ENCODE data around the gene EPHB2. TPM values are rescaled to one million over a fixed set of nuclear protein-coding genes. Genes with fewer than 3 reads are reported as not detected.
A peak's percentile ranks its signal among the peaks of the same experiment; 100 is the strongest.

The EPHB2 gene
- total and polyA plus RNA-seq, 2 of the 8 experiments (the other 6 are each of a cell fraction or from before 2014, with no cell fraction given), result 15.8 to 17.2 TPM

DNA sequence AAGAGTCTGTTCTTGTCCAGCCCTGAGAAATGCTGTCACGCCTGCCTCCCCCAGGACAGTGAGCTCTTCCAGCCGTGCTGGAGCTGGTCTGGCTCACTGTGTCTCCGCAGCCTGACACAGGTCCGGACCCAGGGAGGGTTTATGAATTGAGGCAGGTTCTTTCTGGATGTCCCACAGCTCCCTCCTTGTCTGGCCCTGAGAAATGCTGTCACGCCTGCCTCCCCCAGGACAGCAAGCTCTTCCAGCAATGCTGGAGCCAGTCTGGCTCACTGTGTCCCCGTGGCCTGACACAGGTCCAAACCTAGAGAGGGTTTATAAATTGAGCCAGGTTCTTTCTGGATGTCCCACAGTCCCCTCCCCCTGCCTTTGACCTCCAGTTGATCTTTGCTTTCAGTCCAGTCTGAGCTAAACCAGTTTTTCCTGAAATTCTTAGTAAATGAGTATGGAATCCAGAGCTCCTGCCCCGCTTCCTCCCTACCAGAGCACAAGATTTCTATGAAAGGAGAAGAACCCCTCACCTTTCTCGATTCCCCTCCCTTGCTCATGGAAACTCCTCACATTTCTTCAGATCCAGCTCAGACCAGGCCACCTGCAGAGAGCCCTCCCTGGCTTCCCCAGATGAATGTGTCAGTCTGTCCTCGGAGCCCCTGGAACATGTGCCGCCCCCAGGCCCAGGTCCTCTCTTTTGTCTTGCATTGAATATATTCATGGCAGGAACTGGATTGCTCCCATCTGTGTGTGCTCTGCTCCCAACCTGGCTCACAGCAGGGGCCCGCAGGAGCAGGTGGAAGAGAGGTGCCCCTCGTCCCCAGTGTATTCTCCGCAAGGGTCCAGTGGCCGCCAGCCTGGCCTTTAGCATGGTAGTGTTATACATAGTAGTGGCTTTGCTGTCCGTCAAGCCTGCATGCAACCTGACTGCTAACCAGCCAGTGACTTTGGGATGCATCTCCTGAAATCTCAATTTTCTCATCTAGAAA, 116.3 kb downstream of the EPHB2 start:
- Histone ChIP-seq H4K8ac (ENCODE audit: extremely low read depth, insufficient read depth, low read length) (no peak overlapping the region), H2AFZ (ENCODE audit: low read length) (no peak overlapping the region), H3K18ac (ENCODE audit: extremely low read depth, low read length) (no peak overlapping the region; the same call in 1 of the 2 replicates), H3K23ac (ENCODE audit: insufficient read length) (no peak overlapping the region), H3K79me2 (ENCODE audit: control insufficient read depth in 1 of 2, insufficient read depth in 2 of 2, low read length in 2 of 2) (no peaks in the 10 kb centered on the region), H3K27me3 (replicated peaks in 1 of 4; ENCODE audit: control insufficient read depth in 3 of 4, extremely low read depth in 1 of 4, insufficient read depth in 3 of 4, low read length in 3 of 4) (no peaks in the 10 kb centered on the region), H3K4me2 (ENCODE audit: insufficient read depth in 1 of 2, low read depth in 2 of 2, low read length in 2 of 2) (peak overlapping the region; percentile 5 to 22; a peak in 2 of 4 replicates), H3K79me1 (ENCODE audit: low read depth, low read length) (no peaks in the 10 kb centered on the region), H3K4me1 (replicated peaks in 1 of 4; ENCODE audit: control insufficient read depth in 3 of 4, insufficient read depth in 4 of 4, low read length in 3 of 4) (peaks cover 14 to 23% (median 15%) of the 10 kb centered on the region in 4 experiments), H2BK120ac (replicated peaks; ENCODE audit: low read depth, low read length) (peak overlapping the region; percentile 4), H3K56ac (replicated peaks; ENCODE audit: insufficient read length, low read depth, low read length) (no peak overlapping the region), H2BK20ac (ENCODE audit: low read length) (no peak overlapping the region), H4K5ac (ENCODE audit: insufficient read length, low read depth, low read length) (no peak overlapping the region), H3K27ac (ENCODE audit: low read depth, low read length) (no peak overlapping the region), H4K91ac (replicated peaks; ENCODE audit: insufficient read length, low read length) (no peak overlapping the region), H3K23me2 (ENCODE audit: low read depth, low read length) (no peaks in the 10 kb centered on the region), H3K4me3 (ENCODE audit: extremely low read depth in 1 of 4, insufficient read depth in 2 of 4, low read depth in 3 of 4, low read length in 4 of 4) (peak overlapping the region in 1 of 4 experiments; percentile 1; a peak in 3 of 8 replicates), H2BK5ac (ENCODE audit: low read depth, low read length) (0 out of 2 replicates have a peak overlapping the region, but pooled peaks have one; percentile 3), H3K4ac (replicated peaks; ENCODE audit: insufficient read length, low read depth, low read length) (peak overlapping the region; percentile 74), H2BK15ac (ENCODE audit: low read length) (no peak overlapping the region), H3K9me3 (ENCODE audit: insufficient read depth in 2 of 2, low read depth in 1 of 2, low read length in 1 of 2) (no peaks in the 10 kb centered on the region), H3K9ac (replicated peaks in 1 of 4; ENCODE audit: extremely low read depth in 1 of 4, low read depth in 3 of 4, low read length in 3 of 4) (no peak overlapping the region), H3K36me3 (ENCODE audit: control insufficient read depth in 2 of 4, insufficient read depth in 4 of 4, low read length in 3 of 4) (no peaks in the 10 kb centered on the region), H2AK5ac (ENCODE audit: low read depth, low read length) (no peak overlapping the region), H3K14ac (ENCODE audit: insufficient read length) (no peak overlapping the region), H4K20me1 (replicated peaks in 1 of 2; ENCODE audit: control insufficient read depth in 1 of 2, insufficient read depth in 2 of 2, low read length in 2 of 2) (peaks cover 0 to 2% of the 10 kb centered on the region in 2 experiments), H2BK12ac (ENCODE audit: low read depth, low read length) (no peak overlapping the region)
- ChIA-PET CTCF (ENCODE audit: partially characterized antibody) (interaction anchor here (0.9 to 3.2 kb wide), 9 partner anchors 9 to 118 kb away, joined by 3 to 16 read pairs (median 5); no protein-coding TSS in a partner anchor), POLR2A (ENCODE audit: partially characterized antibody) (interaction anchor here (1.3 kb wide), 1 partner anchor 9 kb away, joined by 7 read pairs; no protein-coding TSS in a partner anchor)
- no peak for FAIRE-seq
- peak; percentile 88; the same call in 1 of the 2 replicates for TF ChIP-seq RXRA (IDR thresholded peaks at IDR 0.05; ENCODE audit: insufficient read depth, low read depth, low read length)
- TF ChIP-seq TCF12 (IDR thresholded peaks at IDR 0.05; ENCODE audit: low read depth, low read length), result no peak
- TF ChIP-seq SP2 (IDR thresholded peaks at IDR 0.05; ENCODE audit: low read length), result no peak
- TF ChIP-seq, protein P1, sequence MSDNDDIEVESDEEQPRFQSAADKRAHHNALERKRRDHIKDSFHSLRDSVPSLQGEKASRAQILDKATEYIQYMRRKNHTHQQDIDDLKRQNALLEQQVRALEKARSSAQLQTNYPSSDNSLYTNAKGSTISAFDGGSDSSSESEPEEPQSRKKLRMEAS (IDR thresholded peaks at IDR 0.05), result 0 out of 2 replicates have a peak, but pooled peaks have one; percentile 15
- peak; percentile 87 for TF ChIP-seq SP1 (IDR thresholded peaks at IDR 0.05; ENCODE audit: low read depth, low read length)
- no peak for TF ChIP-seq HDAC2 (IDR thresholded peaks at IDR 0.05; ENCODE audit: borderline replicate concordance in 1 of 2, low read depth in 2 of 2, low read length in 2 of 2)
- TF ChIP-seq, protein P2, sequence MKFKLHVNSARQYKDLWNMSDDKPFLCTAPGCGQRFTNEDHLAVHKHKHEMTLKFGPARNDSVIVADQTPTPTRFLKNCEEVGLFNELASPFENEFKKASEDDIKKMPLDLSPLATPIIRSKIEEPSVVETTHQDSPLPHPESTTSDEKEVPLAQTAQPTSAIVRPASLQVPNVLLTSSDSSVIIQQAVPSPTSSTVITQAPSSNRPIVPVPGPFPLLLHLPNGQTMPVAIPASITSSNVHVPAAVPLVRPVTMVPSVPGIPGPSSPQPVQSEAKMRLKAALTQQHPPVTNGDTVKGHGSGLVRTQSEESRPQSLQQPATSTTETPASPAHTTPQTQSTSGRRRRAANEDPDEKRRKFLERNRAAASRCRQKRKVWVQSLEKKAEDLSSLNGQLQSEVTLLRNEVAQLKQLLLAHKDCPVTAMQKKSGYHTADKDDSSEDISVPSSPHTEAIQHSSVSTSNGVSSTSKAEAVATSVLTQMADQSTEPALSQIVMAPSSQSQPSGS (IDR thresholded peaks at IDR 0.05; ENCODE audit: low read length), result no peak
- TF ChIP-seq EZH2 (IDR thresholded peaks at IDR 0.05; ENCODE audit: low read depth, low read length, severe bottlenecking), result no peak
- 65% methylated on average over 15 of the region's 15 CpGs; no CpG with 5 or more reads in 1 of the 2 experiments for WGBS, 2 experiments (ENCODE audit: extremely low coverage in 1 of 2, insufficient coverage in 1 of 2, insufficient read length in 1 of 2, insufficient replicate concordance in 2 of 2, low coverage in 1 of 2, low lambda C conversion rate in 2 of 2, missing lambda C conversion rate in 1 of 2)
- peak in 1 of 2 experiments; percentile 25 for DNase-seq (ENCODE audit: low read depth in 1 of 2, low spot score in 2 of 2)
